Activated naive CD8-positive, alpha-beta T cell treated with anti-CD3 and anti-CD28 coated beads, Interleukin-2, amount 10 ng/mL, durations not matched to agents 7 days and 5 days (primary cell): ENCODE measurements around the gene PPP4R4. TPM values are rescaled to one million over a fixed set of nuclear protein-coding genes. Genes with fewer than 3 reads are reported as not detected.

Experiments
- ATAC-seq: fragments of 150-1000 bp; cut with Tn5 transposase; one replicate; pipeline ENCODE4 v1.10.0; 2021; ENCODE audit warnings: low read depth, moderate library complexity
- POLR2A ChIA-PET: fragments of 350-600 bp; sonication (Branson Sonifier 250); formaldehyde crosslinking; loops from one replicate; lab custom pipeline; 2021; ENCODE audit warnings: antibody characterized with exemption; lab: Charles Lee
- DNase-seq: peaks from one replicate; pipeline ENCODE4 v3.0.0; 2021
- H3K27ac Mint-ChIP-seq: one replicate; pipeline ENCODE4 v1.8.0; 2022; ENCODE audit warnings: mild to moderate bottlenecking, mixed read lengths
- H3K27me3 Mint-ChIP-seq: one replicate; pipeline ENCODE4 v1.8.0; 2022; ENCODE audit warnings: mild to moderate bottlenecking, moderate library complexity, mixed read lengths
- H3K36me3 Mint-ChIP-seq: one replicate; pipeline ENCODE4 v1.8.0; 2021; ENCODE audit warnings: mild to moderate bottlenecking, mixed read lengths
- H3K4me1 Mint-ChIP-seq: one replicate; pipeline ENCODE4 v1.8.0; 2021; ENCODE audit warnings: mixed read lengths
- H3K4me3 Mint-ChIP-seq: one replicate; pipeline ENCODE4 v1.8.0; 2022; ENCODE audit warnings: mild to moderate bottlenecking, moderate library complexity, mixed read lengths
- H3K9me3 Mint-ChIP-seq: one replicate; pipeline ENCODE4 v1.8.0; 2021; ENCODE audit warnings: mixed read lengths
- total RNA-seq, 2 experiments: library from RNA; stranded (reverse); gene quantifications; one replicate each; pipeline ENCODE4 v1.2.3, GENCODE V29; 2021

PPP4R4 gene
- under 1 TPM; 0.47 to 0.57 TPM for total RNA-seq

- peak; percentile 90 for DNase-seq
- Mint-ChIP-seq H3K27me3 (peaks cover 58% of the 10 kb centered on the region), H3K9me3 (no peaks in the 10 kb centered on the region), H3K4me1 (peaks cover 15% of the 10 kb centered on the region), H3K36me3 (peaks cover 1% of the 10 kb centered on the region), H3K4me3 (peak within 1 kb of the TSS; percentile 79), H3K27ac (peak within 1 kb of the TSS; percentile 43)
- ATAC-seq: peak; percentile 93
- POLR2A ChIA-PET: interaction anchor here (0.7 kb wide), 1 partner anchor 12 kb away, joined by 3 read pairs; no protein-coding TSS in a partner anchor
Measured at GRCh38 chr14:94173885-94174603, at the start of gene PPP4R4. PPP4R4 (plus strand) TSS chr14:94174322; CDS start chr14:94174466, 144 bp downstream.

GRCh38 chr14:94124582-94125377 lies 49.3 kb upstream of the PPP4R4 start:
- Mint-ChIP-seq H3K36me3 (no peaks in the 10 kb centered on the region), H3K4me3 (no peak overlapping the region), H3K27me3 (peaks cover 6% of the 10 kb centered on the region), H3K9me3 (peaks cover 13% of the 10 kb centered on the region), H3K27ac (no peak overlapping the region), H3K4me1 (peaks cover 5% of the 10 kb centered on the region)
- DNase-seq (no peak), ATAC-seq (no peak)
- POLR2A ChIA-PET: interaction anchor here (0.9 to 1.5 kb wide), 3 partner anchors 10 to 44 kb away, joined by 3 to 4 read pairs (median 4); partner anchors contain the start of genes DDX24, IFI27 and IFI27L1

GRCh38 chr14:94125659-94126418 lies 48.3 kb upstream of the PPP4R4 start:
- Mint-ChIP-seq H3K4me3 (no peak overlapping the region), H3K27ac (no peak overlapping the region), H3K9me3 (peaks cover 7% of the 10 kb centered on the region), H3K4me1 (peaks cover 11% of the 10 kb centered on the region), H3K27me3 (peaks cover 9% of the 10 kb centered on the region), H3K36me3 (no peaks in the 10 kb centered on the region)
- no peak for DNase-seq
- POLR2A ChIA-PET: interaction anchor here (1.2 to 1.5 kb wide), 2 partner anchors 11 to 12 kb away, joined by 3 to 4 read pairs; no protein-coding TSS in a partner anchor
- ATAC-seq: no peak

- no peak overlapping the region for H3K4me3 Mint-ChIP-seq
- H3K36me3 Mint-ChIP-seq: no peaks in the 10 kb centered on the region
- ATAC-seq (no peak), DNase-seq (no peak)
- H3K9me3 Mint-ChIP-seq: peaks cover 3% of the 10 kb centered on the region
- no peak overlapping the region for H3K27ac Mint-ChIP-seq
- POLR2A ChIA-PET: interaction anchor here (1.5 kb wide), 1 partner anchor 12 kb away, joined by 3 read pairs; no protein-coding TSS in a partner anchor
- peaks cover 12% of the 10 kb centered on the region for H3K27me3 Mint-ChIP-seq
- peaks cover 11% of the 10 kb centered on the region for H3K4me1 Mint-ChIP-seq
Measured at GRCh38 chr14:94126419-94126677, 47.8 kb upstream of the PPP4R4 start.

GRCh38 chr14:94126800-94127199 lies 47.3 kb upstream of the PPP4R4 start:
- H3K4me3 Mint-ChIP-seq: no peak overlapping the region
- peaks cover 11% of the 10 kb centered on the region for H3K4me1 Mint-ChIP-seq
- POLR2A ChIA-PET: interaction anchor here (1.5 kb wide), 1 partner anchor 13 kb away, joined by 3 read pairs; no protein-coding TSS in a partner anchor
- no peaks in the 10 kb centered on the region for H3K36me3 Mint-ChIP-seq
- H3K9me3 Mint-ChIP-seq: peaks cover 2% of the 10 kb centered on the region
- H3K27ac Mint-ChIP-seq: no peak overlapping the region
- H3K27me3 Mint-ChIP-seq: peaks cover 13% of the 10 kb centered on the region
- DNase-seq: no peak
- no peak for ATAC-seq

- Mint-ChIP-seq H3K4me3 (no peak overlapping the region), H3K27ac (no peak overlapping the region), H3K4me1 (peaks cover 13% of the 10 kb centered on the region), H3K27me3 (peaks cover 17% of the 10 kb centered on the region), H3K9me3 (peaks cover 2% of the 10 kb centered on the region), H3K36me3 (no peaks in the 10 kb centered on the region)
- DNase-seq (no peak), ATAC-seq (no peak)
- POLR2A ChIA-PET: interaction anchor here (1.5 to 2.0 kb wide), 2 partner anchors 8 to 13 kb away, joined by 3 to 5 read pairs; no protein-coding TSS in a partner anchor
Measured at GRCh38 chr14:94127330-94127729, 46.8 kb upstream of the PPP4R4 start.

GRCh38 chr14:94128216-94128839 lies 45.8 kb upstream of the PPP4R4 start:
- Mint-ChIP-seq H3K27ac (peak overlapping the region; percentile 92), H3K9me3 (no peaks in the 10 kb centered on the region), H3K4me1 (peaks cover 13% of the 10 kb centered on the region), H3K36me3 (no peaks in the 10 kb centered on the region), H3K4me3 (peak overlapping the region; percentile 95), H3K27me3 (peaks cover 22% of the 10 kb centered on the region)
- DNase-seq (no peak), ATAC-seq (no peak)
- POLR2A ChIA-PET: interaction anchor here (1.3 to 2.1 kb wide), 5 partner anchors 9 to 93 kb away, joined by 3 to 11 read pairs (median 5); partner anchors contain the start of genes DDX24, IFI27 and IFI27L1

GRCh38 chr14:94129111-94129757 lies 44.9 kb upstream of the PPP4R4 start, which contains the start of gene IFI27L2:
IFI27L2 (minus strand) TSS chr14:94129604; CDS start chr14:94129564, 40 bp downstream.
- Mint-ChIP-seq H3K9me3 (no peaks in the 10 kb centered on the region), H3K36me3 (no peaks in the 10 kb centered on the region), H3K4me3 (peak within 1 kb of the TSS; percentile 95), H3K27me3 (peaks cover 23% of the 10 kb centered on the region), H3K27ac (peak within 1 kb of the TSS; percentile 92), H3K4me1 (peaks cover 13% of the 10 kb centered on the region)
- ATAC-seq: peak; percentile 97
- POLR2A ChIA-PET: interaction anchor here (0.6 to 2.1 kb wide), 8 partner anchors 10 to 177 kb away, joined by 3 to 11 read pairs (median 4); partner anchors contain the start of genes DDX24, IFI27 and IFI27L1
- peak; percentile 69 for DNase-seq

GRCh38 chr14:94129758-94130414 lies 44.2 kb upstream of the PPP4R4 start:
- Mint-ChIP-seq H3K36me3 (no peaks in the 10 kb centered on the region), H3K4me3 (peak overlapping the region; percentile 95), H3K9me3 (no peaks in the 10 kb centered on the region), H3K4me1 (peaks cover 13% of the 10 kb centered on the region), H3K27ac (peak overlapping the region; percentile 50), H3K27me3 (peaks cover 27% of the 10 kb centered on the region)
- DNase-seq (no peak), ATAC-seq (no peak)
- POLR2A ChIA-PET: interaction anchor here (0.9 to 2.1 kb wide), 3 partner anchors 13 to 49 kb away, joined by 3 to 11 read pairs (median 4); partner anchors contain the start of genes DDX24, IFI27 and IFI27L1

GRCh38 chr14:94132285-94132887 lies 41.7 kb upstream of the PPP4R4 start:
- Mint-ChIP-seq H3K27me3 (peaks cover 34% of the 10 kb centered on the region), H3K4me3 (no peak overlapping the region), H3K4me1 (peaks cover 17% of the 10 kb centered on the region), H3K27ac (no peak overlapping the region), H3K9me3 (peaks cover 5% of the 10 kb centered on the region), H3K36me3 (no peaks in the 10 kb centered on the region)
- ATAC-seq: no peak
- DNase-seq: no peak
- POLR2A ChIA-PET: interaction anchor here (0.8 to 1.0 kb wide), 2 partner anchors 22 to 48 kb away, joined by 3 read pairs; partner anchors contain the start of gene IFI27

- no peak for ATAC-seq
- POLR2A ChIA-PET: no interaction called here
- DNase-seq: no peak
- Mint-ChIP-seq H3K4me1 (peaks cover 6% of the 10 kb centered on the region), H3K4me3 (no peak overlapping the region), H3K36me3 (no peaks in the 10 kb centered on the region), H3K9me3 (peaks cover 5% of the 10 kb centered on the region), H3K27me3 (peaks cover 31% of the 10 kb centered on the region), H3K27ac (no peak overlapping the region)
Measured at GRCh38 chr14:94135476-94135875, 38.6 kb upstream of the PPP4R4 start.
